Measurements from ENCODE around the gene PTPRG.

- TF ChIP-seq POLR2A (IDR thresholded peaks at IDR 0.05; ENCODE audit: low read depth, low read length) (no peak), POLR2AphosphoS5 (IDR thresholded peaks at IDR 0.05; ENCODE audit: low read depth, low read length) (no peak)
Measured at GRCh38 chr3:62098646-62099365, 537.4 kb downstream of the PTPRG start.
